WTC11 (cell line): ENCODE data around the gene OGDH. TPM values are rescaled to one million over a fixed set of nuclear protein-coding genes. Genes with fewer than 3 reads are reported as not detected.
A peak's percentile ranks its signal among the peaks of the same experiment; 100 is the strongest.

Experiments used
- ATF1 ChIP-seq: sonication (generic); formaldehyde crosslinking; IDR thresholded peaks from 2 replicates; pipeline ENCODE4 v1.8.1; 2023; ENCODE audit warnings: mild to moderate bottlenecking, moderate library complexity, missing genetic modification reagents
- ATF3 ChIP-seq: sonication (generic); formaldehyde crosslinking; conservative IDR thresholded peaks from 2 replicates; pipeline ENCODE4 v1.8.1; 2022; ENCODE audit warnings: mild to moderate bottlenecking, missing genetic modification reagents
- ATF6 ChIP-seq: sonication (generic); formaldehyde crosslinking; IDR thresholded peaks from 2 replicates; pipeline ENCODE4 v1.8.1; 2023; ENCODE audit warnings: mild to moderate bottlenecking, missing genetic modification reagents
- CREB1 ChIP-seq: sonication (generic); formaldehyde crosslinking; IDR thresholded peaks from 2 replicates; pipeline ENCODE4 v1.8.0; 2023; ENCODE audit warnings: mild to moderate bottlenecking, missing genetic modification reagents
- E2F1 ChIP-seq: sonication (generic); formaldehyde crosslinking; IDR thresholded peaks from 2 replicates; pipeline ENCODE4 v1.8.0; 2022; ENCODE audit warnings: mild to moderate bottlenecking, missing genetic modification reagents
- E2F4 ChIP-seq: sonication (generic); formaldehyde crosslinking; IDR thresholded peaks from 2 replicates; pipeline ENCODE4 v1.8.1; 2022; ENCODE audit warnings: low read depth, mild to moderate bottlenecking, moderate library complexity, missing genetic modification reagents, borderline replicate concordance
- E2F5 ChIP-seq: sonication (generic); formaldehyde crosslinking; IDR thresholded peaks from 2 replicates; pipeline ENCODE4 v1.8.1; 2022; ENCODE audit warnings: mild to moderate bottlenecking, moderate library complexity, missing genetic modification reagents
- ESRRA ChIP-seq: sonication (generic); formaldehyde crosslinking; IDR thresholded peaks from 2 replicates; pipeline ENCODE4 v1.8.1; 2022; ENCODE audit warnings: mild to moderate bottlenecking, missing genetic modification reagents, borderline replicate concordance
- FOXJ3 ChIP-seq: sonication (generic); formaldehyde crosslinking; IDR thresholded peaks from 2 replicates; pipeline ENCODE4 v1.9.0; 2021; ENCODE audit warnings: missing genetic modification reagents, mild to moderate bottlenecking, borderline replicate concordance
- HMGA2 ChIP-seq: fragments of 250-450 bp; sonication (Bioruptor Pico); IDR thresholded peaks from 2 replicates; pipeline ENCODE4 v1.4.0; 2021; ENCODE audit warnings: mild to moderate bottlenecking, moderate library complexity
- HMGXB4 ChIP-seq: sonication (generic); formaldehyde crosslinking; IDR thresholded peaks from 2 replicates; pipeline ENCODE4 v1.8.1; 2023; ENCODE audit warnings: mild to moderate bottlenecking, moderate library complexity, missing genetic modification reagents
- JUN ChIP-seq: sonication (generic); formaldehyde crosslinking; IDR thresholded peaks from 2 replicates; pipeline ENCODE4 v1.8.0; 2023; ENCODE audit warnings: mild to moderate bottlenecking, missing genetic modification reagents
- KAT7 ChIP-seq: sonication (generic); formaldehyde crosslinking; IDR thresholded peaks from 2 replicates; pipeline ENCODE4 v1.8.1; 2023; ENCODE audit warnings: missing genetic modification reagents, mild to moderate bottlenecking, borderline replicate concordance
- MXD4 ChIP-seq: fragments of 250-450 bp; sonication (Bioruptor Pico); IDR thresholded peaks from 2 replicates; pipeline ENCODE4 v1.8.0; 2021; ENCODE audit warnings: mild to moderate bottlenecking, moderate library complexity, borderline replicate concordance
- NFYB ChIP-seq: sonication (generic); formaldehyde crosslinking; conservative IDR thresholded peaks from 2 replicates; pipeline ENCODE4 v1.8.0; 2022; ENCODE audit warnings: low read depth, missing genetic modification reagents
- OVOL2 ChIP-seq: fragments of 250-450 bp; sonication (Bioruptor Pico); IDR thresholded peaks from 2 replicates; pipeline ENCODE4 v1.9.0; 2021; ENCODE audit warnings: mild to moderate bottlenecking, borderline replicate concordance
- PRDM15 ChIP-seq: sonication (generic); formaldehyde crosslinking; IDR thresholded peaks from 2 replicates; pipeline ENCODE4 v1.8.0; 2022; ENCODE audit warnings: missing genetic modification reagents
- SMAD4 ChIP-seq: sonication (generic); formaldehyde crosslinking; IDR thresholded peaks from 2 replicates; pipeline ENCODE4 v1.8.0; 2022; ENCODE audit warnings: mild to moderate bottlenecking, missing genetic modification reagents
- STAT6 ChIP-seq: sonication (generic); formaldehyde crosslinking; conservative IDR thresholded peaks from 2 replicates; pipeline ENCODE4 v1.8.1; 2023; ENCODE audit warnings: mild to moderate bottlenecking, low read depth, missing genetic modification reagents, moderate library complexity
- TCF7 ChIP-seq: sonication (generic); formaldehyde crosslinking; IDR thresholded peaks from 2 replicates; pipeline ENCODE4 v1.8.0; 2022; ENCODE audit warnings: mild to moderate bottlenecking, low read depth, missing genetic modification reagents, moderate library complexity
- TEAD1 ChIP-seq: sonication (generic); formaldehyde crosslinking; IDR thresholded peaks from 2 replicates; pipeline ENCODE4 v1.8.0; 2022; ENCODE audit warnings: mild to moderate bottlenecking, missing genetic modification reagents
- ZBTB21 ChIP-seq: sonication (generic); formaldehyde crosslinking; IDR thresholded peaks from 2 replicates; pipeline ENCODE4 v1.8.1; 2023; ENCODE audit warnings: mild to moderate bottlenecking, missing genetic modification reagents, borderline replicate concordance
- ZNF138 ChIP-seq: sonication (generic); formaldehyde crosslinking; conservative IDR thresholded peaks from 2 replicates; pipeline ENCODE4 v1.8.1; 2022; ENCODE audit warnings: mild to moderate bottlenecking, moderate library complexity, missing genetic modification reagents
- ZNF219 ChIP-seq: sonication (generic); formaldehyde crosslinking; IDR thresholded peaks from 2 replicates; pipeline ENCODE4 v1.8.0; 2023; ENCODE audit warnings: missing genetic modification reagents, mild to moderate bottlenecking, borderline replicate concordance
- total RNA-seq: library from RNA; stranded (reverse); gene quantifications from 3 replicates; pipeline ENCODE4 v1.2.3, GENCODE V29; 2021

The OGDH gene
- total RNA-seq, 1 experiment from 2014 or later, result 79.6 TPM

- TF ChIP-seq PRDM15 (CRISPR knock-in tag) (no peak), ATF1 (CRISPR knock-in tag) (0 out of 2 replicates have a peak, but pooled peaks have one; percentile 62), ATF6 (no peak), ZBTB21 (CRISPR knock-in tag) (peak; percentile 83; the same call in 1 of the 2 replicates), JUN (0 out of 2 replicates have a peak, but pooled peaks have one; percentile 70), E2F4 (CRISPR knock-in tag) (no peak), E2F5 (CRISPR knock-in tag) (peak; percentile 86; the same call in 1 of the 2 replicates), HMGXB4 (CRISPR knock-in tag) (peak; percentile 71; the same call in 1 of the 2 replicates), ZNF219 (CRISPR knock-in tag) (no peak), OVOL2 (CRISPR knock-in tag) (no peak), HMGA2 (CRISPR knock-in tag) (no peak), STAT6 (no peak), NFYB (no peak), TEAD1 (CRISPR knock-in tag) (no peak), CREB1 (CRISPR knock-in tag) (peak; percentile 69; the same call in 1 of the 2 replicates), E2F1 (CRISPR knock-in tag) (0 out of 2 replicates have a peak, but pooled peaks have one; percentile 33), FOXJ3 (CRISPR knock-in tag) (no peak), KAT7 (CRISPR knock-in tag) (no peak), SMAD4 (CRISPR knock-in tag) (no peak), ZNF138 (CRISPR knock-in tag) (peak; percentile 94; the same call in 1 of the 2 replicates), MXD4 (CRISPR knock-in tag) (no peak), ATF3 (CRISPR knock-in tag) (no peak), ESRRA (CRISPR knock-in tag) (no peak), TCF7 (no peak)
Measured at GRCh38 chr7:44581879-44582603, 24.4 kb upstream of the OGDH start, which contains the start of gene TMED4 (continued).
